ENCODE results near the gene MGST2. TPM values are rescaled to one million over a fixed set of nuclear protein-coding genes. Genes with fewer than 3 reads are reported as not detected.

The MGST2 gene
- total and polyA plus RNA-seq, 10 of the 15 experiments (the other 5 are each of a cell fraction or from before 2014, with no cell fraction given) = 19.0 to 50.1 (median 30.6) TPM

DNA sequence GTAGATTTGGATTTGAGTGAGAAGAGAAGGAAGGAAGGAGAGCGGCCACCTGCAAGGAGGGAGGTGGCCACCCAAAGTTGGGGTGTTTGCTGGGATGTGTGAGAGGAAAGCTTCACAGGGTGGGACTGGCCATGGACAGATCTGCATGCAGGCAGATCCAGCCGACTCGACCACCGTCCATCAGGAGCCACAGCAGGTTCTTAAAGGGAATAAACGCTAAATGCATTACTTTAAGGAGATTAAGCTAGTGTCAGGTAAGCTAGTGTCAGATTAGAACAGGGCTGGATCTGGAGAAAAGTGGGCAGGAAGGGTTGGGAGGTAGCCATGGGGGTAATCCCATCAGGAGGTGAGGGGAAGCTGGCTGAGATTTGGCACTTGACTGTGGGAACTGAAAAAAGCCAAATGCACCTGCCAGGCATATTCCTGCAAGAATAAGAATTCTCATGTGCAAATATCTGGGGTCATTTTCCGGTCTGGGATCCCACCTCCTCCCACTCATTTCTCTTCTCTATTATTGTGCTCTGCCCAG lies 79.6 kb downstream of the MGST2 start:
- no peak overlapping the region for H3K9ac ChIP-seq (ENCODE audit: control insufficient read depth, insufficient read depth, low read length)
- no peaks in the 10 kb centered on the region for H3K4me1 ChIP-seq (ENCODE audit: control insufficient read depth, insufficient read depth, low read length)
- peaks cover 2 to 3% of the 10 kb centered on the region in 2 experiments; a peak in 2 of 4 replicates for H3K27me3 ChIP-seq (replicated peaks in 1 of 2; ENCODE audit: control insufficient read depth in 2 of 2, insufficient read depth in 2 of 2, low read length in 1 of 2)
- BruUV-seq (replicated peaks) = no TSS peak
- RAD21 ChIA-PET (ENCODE audit: unreplicated experiment) = no interaction called here
- SMC1A ChIA-PET (ENCODE audit: uncharacterized antibody, unreplicated experiment) = no interaction called here
- DNase-seq (ENCODE audit: low read depth, low spot score) = no peak
- H3K9me3 ChIP-seq (replicated peaks; ENCODE audit: control insufficient read depth, insufficient read depth, low read length) = no peaks in the 10 kb centered on the region
- CTCF ChIA-PET = interaction anchor here (0.8 kb wide), 2 partner anchors 88 to 91 kb away, joined by 3 read pairs; no protein-coding TSS in a partner anchor
- no peak overlapping the region for H2AFZ ChIP-seq (ENCODE audit: control insufficient read depth, low read depth, low read length)
- H3K36me3 ChIP-seq (ENCODE audit: control insufficient read depth in 2 of 2, insufficient read depth in 2 of 2, low read length in 1 of 2) = no peaks in the 10 kb centered on the region
- 22% methylated on average over 6 of the region's 6 CpGs for WGBS (ENCODE audit: insufficient coverage, insufficient replicate concordance, low lambda C conversion rate, missing lambda C conversion rate)
- no peaks in the 10 kb centered on the region for H3K79me2 ChIP-seq (ENCODE audit: control insufficient read depth, insufficient read depth, low read length)
- H4K20me1 ChIP-seq (ENCODE audit: control insufficient read depth, insufficient read depth) = no peaks in the 10 kb centered on the region
- TF ChIP-seq SMARCA5 (IDR thresholded peaks at IDR 0.05) = no peak
- TF ChIP-seq EED (IDR thresholded peaks at IDR 0.05; ENCODE audit: low read depth) = no peak
- TF ChIP-seq NR2C1 (IDR thresholded peaks at IDR 0.05) = no peak
- no peak for TF ChIP-seq CBX5 (IDR thresholded peaks at IDR 0.05; ENCODE audit: low read depth)
- TF ChIP-seq, protein P1, sequence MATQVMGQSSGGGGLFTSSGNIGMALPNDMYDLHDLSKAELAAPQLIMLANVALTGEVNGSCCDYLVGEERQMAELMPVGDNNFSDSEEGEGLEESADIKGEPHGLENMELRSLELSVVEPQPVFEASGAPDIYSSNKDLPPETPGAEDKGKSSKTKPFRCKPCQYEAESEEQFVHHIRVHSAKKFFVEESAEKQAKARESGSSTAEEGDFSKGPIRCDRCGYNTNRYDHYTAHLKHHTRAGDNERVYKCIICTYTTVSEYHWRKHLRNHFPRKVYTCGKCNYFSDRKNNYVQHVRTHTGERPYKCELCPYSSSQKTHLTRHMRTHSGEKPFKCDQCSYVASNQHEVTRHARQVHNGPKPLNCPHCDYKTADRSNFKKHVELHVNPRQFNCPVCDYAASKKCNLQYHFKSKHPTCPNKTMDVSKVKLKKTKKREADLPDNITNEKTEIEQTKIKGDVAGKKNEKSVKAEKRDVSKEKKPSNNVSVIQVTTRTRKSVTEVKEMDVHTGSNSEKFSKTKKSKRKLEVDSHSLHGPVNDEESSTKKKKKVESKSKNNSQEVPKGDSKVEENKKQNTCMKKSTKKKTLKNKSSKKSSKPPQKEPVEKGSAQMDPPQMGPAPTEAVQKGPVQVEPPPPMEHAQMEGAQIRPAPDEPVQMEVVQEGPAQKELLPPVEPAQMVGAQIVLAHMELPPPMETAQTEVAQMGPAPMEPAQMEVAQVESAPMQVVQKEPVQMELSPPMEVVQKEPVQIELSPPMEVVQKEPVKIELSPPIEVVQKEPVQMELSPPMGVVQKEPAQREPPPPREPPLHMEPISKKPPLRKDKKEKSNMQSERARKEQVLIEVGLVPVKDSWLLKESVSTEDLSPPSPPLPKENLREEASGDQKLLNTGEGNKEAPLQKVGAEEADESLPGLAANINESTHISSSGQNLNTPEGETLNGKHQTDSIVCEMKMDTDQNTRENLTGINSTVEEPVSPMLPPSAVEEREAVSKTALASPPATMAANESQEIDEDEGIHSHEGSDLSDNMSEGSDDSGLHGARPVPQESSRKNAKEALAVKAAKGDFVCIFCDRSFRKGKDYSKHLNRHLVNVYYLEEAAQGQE (IDR thresholded peaks at IDR 0.05; ENCODE audit: low read depth, low read length) = no peak
- TF ChIP-seq, protein P2, sequence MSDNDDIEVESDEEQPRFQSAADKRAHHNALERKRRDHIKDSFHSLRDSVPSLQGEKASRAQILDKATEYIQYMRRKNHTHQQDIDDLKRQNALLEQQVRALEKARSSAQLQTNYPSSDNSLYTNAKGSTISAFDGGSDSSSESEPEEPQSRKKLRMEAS (IDR thresholded peaks at IDR 0.05; ENCODE audit: low read depth, low read length) = no peak
- no peak for TF ChIP-seq BHLHE40 (IDR thresholded peaks at IDR 0.05; ENCODE audit: borderline replicate concordance in 1 of 2, low read depth in 2 of 2, low read length in 1 of 2)
- TF ChIP-seq ZNF207 (IDR thresholded peaks at IDR 0.05; ENCODE audit: borderline replicate concordance) = no peak
- no peak overlapping the region for H3K4me3 ChIP-seq
- FAIRE-seq = no peak
- H3K4me2 ChIP-seq (ENCODE audit: control insufficient read depth, insufficient read depth) = no peak overlapping the region
- in situ Hi-C loops (cut with MboI) = no loop called here
- POLR2A ChIA-PET = no interaction called here
- ATAC-seq = no peak
- no peak overlapping the region for H3K27ac ChIP-seq (ENCODE audit: control insufficient read depth, insufficient read depth)
- intact Hi-C loops (cut with micrococcal nuclease; ENCODE audit: unreplicated experiment) = no loop called here
